NCI-H1694 (cell line): ENCODE data around the gene ACE2.
"Not testable (repeated sequence)": the region's sequence is repeated elsewhere in the genome, so short reads cannot be mapped to it uniquely, and the experiment has no call there.

Experiments used
- DNase-seq: peaks from one replicate; lab custom pipeline; 2025; lab: John Stamatoyannopoulos, UW

The ACE2 gene

GRCh38 chrX:15600745-15601144 is at the start of gene ACE2:
TSS of gene ACE2 (minus strand) at chrX:15600960. CDS start at chrX:15600911, 49 bp downstream.
- no peak for DNase-seq

GRCh38 chrX:15647510-15647909 is 46.8 kb upstream of the ACE2 start:
- DNase-seq = not testable (repeated sequence)

- DNase-seq = no peak
These were observed 45.8 kb upstream of the ACE2 start for GRCh38 chrX:15646543-15646942.

GRCh38 chrX:15646031-15646430 is 45.3 kb upstream of the ACE2 start:
- no peak for DNase-seq

- DNase-seq = no peak
These were observed 44.5 kb upstream of the ACE2 start for GRCh38 chrX:15645266-15645665.

GRCh38 chrX:15644560-15644872 is 43.8 kb upstream of the ACE2 start:
- no peak for DNase-seq

- no peak for DNase-seq
These were observed 43.2 kb upstream of the ACE2 start for GRCh38 chrX:15643786-15644559.

GRCh38 chrX:15631637-15632036 is 30.9 kb upstream of the ACE2 start:
- DNase-seq = no peak

GRCh38 chrX:15623054-15623453 is 22.3 kb upstream of the ACE2 start:
- no peak for DNase-seq

GRCh38 chrX:15619053-15619755 is 18.4 kb upstream of the ACE2 start:
- DNase-seq = no peak

GRCh38 chrX:15617111-15617510 is 16.4 kb upstream of the ACE2 start:
- DNase-seq = no peak

GRCh38 chrX:15616531-15616930 is 15.8 kb upstream of the ACE2 start:
- no peak for DNase-seq

- DNase-seq = no peak
These were observed 6.3 kb upstream of the ACE2 start for GRCh38 chrX:15607067-15607466.

GRCh38 chrX:15606136-15606535 is 5.4 kb upstream of the ACE2 start:
- DNase-seq = no peak

- DNase-seq = no peak
These were observed 4.5 kb upstream of the ACE2 start for GRCh38 chrX:15605226-15605625.

- no peak for DNase-seq
These were observed 2.0 kb upstream of the ACE2 start for GRCh38 chrX:15602761-15603160.

- no peak for DNase-seq
These were observed 1.2 kb upstream of the ACE2 start for GRCh38 chrX:15601932-15602331.

GRCh38 chrX:15600049-15600448 is 711 bp downstream of the ACE2 start:
- no peak for DNase-seq

- DNase-seq = no peak
These were observed 1.3 kb downstream of the ACE2 start for GRCh38 chrX:15599461-15599860.

- DNase-seq = no peak
These were observed 2.7 kb downstream of the ACE2 start for GRCh38 chrX:15598026-15598425.

- DNase-seq = no peak
These were observed 6.4 kb downstream of the ACE2 start for GRCh38 chrX:15594371-15594770.

- no peak for DNase-seq
These were observed 20.7 kb downstream of the ACE2 start for GRCh38 chrX:15579778-15580747.

- no peak for DNase-seq
These were observed 24.7 kb downstream of the ACE2 start for GRCh38 chrX:15576019-15576418.
